ENCODE measurements around the gene TNXB.
"Not testable (repeated sequence)": the region's sequence is repeated elsewhere in the genome, so short reads cannot be mapped to it uniquely, and the experiment has no call there.

Gene TNXB

GRCh38 chr6:32046450-32047083 lies 62.6 kb downstream of the TNXB start:
- TF ChIP-seq POLR2AphosphoS5 (IDR thresholded peaks at IDR 0.05; ENCODE audit: borderline replicate concordance, low read depth, low read length) = no peak
- TF ChIP-seq FOXP2 (optimal IDR thresholded peaks at IDR 0.05; ENCODE audit: control extremely low read depth, extremely low read length, insufficient read depth) = peak; percentile 10
- Histone ChIP-seq H3K9ac (ENCODE audit: insufficient read length) (no peak overlapping the region), H3K36me3 (ENCODE audit: insufficient read depth, low read length) (no peaks in the 10 kb centered on the region), H3K4me3 (peak overlapping the region; percentile 7), H3K27ac (no peak overlapping the region), H3K9me3 (ENCODE audit: low read depth, low read length) (no peaks in the 10 kb centered on the region)
- peak; percentile 12 for DNase-seq (ENCODE audit: low read depth, low spot score)

GRCh38 chr6:32045811-32046449 lies 63.2 kb downstream of the TNXB start:
- no peak overlapping the region for H3K9ac ChIP-seq (ENCODE audit: insufficient read length)
- no peaks in the 10 kb centered on the region for H3K36me3 ChIP-seq (ENCODE audit: insufficient read depth, low read length)
- no peak for TF ChIP-seq POLR2AphosphoS5 (IDR thresholded peaks at IDR 0.05; ENCODE audit: borderline replicate concordance, low read depth, low read length)
- TF ChIP-seq EZH2 (IDR thresholded peaks at IDR 0.05) = no peak
- H3K9me3 ChIP-seq (ENCODE audit: low read depth, low read length) = no peaks in the 10 kb centered on the region
- no peak for DNase-seq (ENCODE audit: low read depth, low spot score)
- peak overlapping the region; percentile 7 for H3K4me3 ChIP-seq
- H3K27ac ChIP-seq = no peak overlapping the region

GRCh38 chr6:32044916-32045315 lies 64.2 kb downstream of the TNXB start:
- DNase-seq (ENCODE audit: low read depth, low spot score) = not testable (repeated sequence)

GRCh38 chr6:32043589-32044380 lies 65.4 kb downstream of the TNXB start:
- DNase-seq (ENCODE audit: low read depth, low spot score); H3K9ac ChIP-seq (ENCODE audit: insufficient read length); H3K9me3 ChIP-seq (ENCODE audit: low read depth, low read length); H3K27ac ChIP-seq; H3K4me3 ChIP-seq; H3K36me3 ChIP-seq (ENCODE audit: insufficient read depth, low read length): not testable (repeated sequence)

More at GRCh38 chr6:32044916-32045315, 64.2 kb downstream of the TNXB start:
- not testable (repeated sequence) for H3K9me3 ChIP-seq (ENCODE audit: low read depth, low read length); H3K4me3 ChIP-seq; H3K9ac ChIP-seq (ENCODE audit: insufficient read length); H3K36me3 ChIP-seq (ENCODE audit: insufficient read depth, low read length); H3K27ac ChIP-seq

DNA sequence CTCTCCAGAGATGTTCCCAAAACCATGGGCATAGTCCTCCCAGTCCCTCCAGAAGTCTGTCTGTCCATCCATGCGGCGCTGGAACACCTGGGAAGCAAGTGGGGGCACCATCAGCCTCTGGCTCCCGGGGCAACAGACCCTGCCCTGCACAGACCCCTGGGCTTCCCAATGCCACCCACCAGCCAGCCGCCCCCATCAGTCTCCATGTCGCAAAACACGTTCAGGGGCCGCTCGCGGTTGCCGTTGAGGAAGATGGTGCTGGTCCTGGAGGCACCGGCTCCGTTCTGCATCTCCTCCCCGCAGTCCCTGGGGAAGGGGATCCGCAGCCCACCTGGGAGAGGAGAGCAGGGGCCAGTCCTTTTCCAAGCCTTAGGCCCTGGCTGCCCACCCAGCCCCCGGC lies 66.9 kb downstream of the TNXB start:
- not testable (repeated sequence) for H3K9me3 ChIP-seq (ENCODE audit: low read depth, low read length); H3K9ac ChIP-seq (ENCODE audit: insufficient read length); DNase-seq (ENCODE audit: low read depth, low spot score); H3K36me3 ChIP-seq (ENCODE audit: insufficient read depth, low read length); H3K27ac ChIP-seq; H3K4me3 ChIP-seq

- not testable (repeated sequence) for DNase-seq (ENCODE audit: low read depth, low spot score); H3K9me3 ChIP-seq (ENCODE audit: low read depth, low read length); H3K9ac ChIP-seq (ENCODE audit: insufficient read length); H3K4me3 ChIP-seq; H3K27ac ChIP-seq; H3K36me3 ChIP-seq (ENCODE audit: insufficient read depth, low read length)
Measured at GRCh38 chr6:32041385-32041784, 67.8 kb downstream of the TNXB start.

- not testable (repeated sequence) for H3K27ac ChIP-seq; DNase-seq (ENCODE audit: low read depth, low spot score); H3K9ac ChIP-seq (ENCODE audit: insufficient read length); H3K4me3 ChIP-seq; H3K9me3 ChIP-seq (ENCODE audit: low read depth, low read length); H3K36me3 ChIP-seq (ENCODE audit: insufficient read depth, low read length)
Measured at GRCh38 chr6:32041050-32041321, 68.2 kb downstream of the TNXB start.

DNA sequence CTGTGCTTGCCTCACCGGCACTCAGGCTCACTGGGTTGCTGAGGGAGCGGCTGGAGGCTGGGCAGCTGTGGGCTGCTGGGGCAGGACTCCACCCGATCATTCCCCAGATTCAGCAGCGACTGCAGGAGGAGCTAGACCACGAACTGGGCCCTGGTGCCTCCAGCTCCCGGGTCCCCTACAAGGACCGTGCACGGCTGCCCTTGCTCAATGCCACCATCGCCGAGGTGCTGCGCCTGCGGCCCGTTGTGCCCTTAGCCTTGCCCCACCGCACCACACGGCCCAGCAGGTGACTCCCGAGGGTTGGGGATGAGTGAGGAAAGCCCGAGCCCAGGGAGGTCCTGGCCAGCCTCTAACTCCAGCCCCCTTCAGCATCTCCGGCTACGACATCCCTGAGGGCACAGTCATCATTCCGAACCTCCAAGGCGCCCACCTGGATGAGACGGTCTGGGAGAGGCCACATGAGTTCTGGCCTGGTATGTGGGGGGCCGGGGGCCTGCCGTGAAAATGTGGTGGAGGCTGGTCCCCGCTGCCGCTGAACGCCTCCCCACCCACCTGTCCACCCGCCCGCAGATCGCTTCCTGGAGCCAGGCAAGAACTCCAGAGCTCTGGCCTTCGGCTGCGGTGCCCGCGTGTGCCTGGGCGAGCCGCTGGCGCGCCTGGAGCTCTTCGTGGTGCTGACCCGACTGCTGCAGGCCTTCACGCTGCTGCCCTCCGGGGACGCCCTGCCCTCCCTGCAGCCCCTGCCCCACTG lies 68.7 kb downstream of the TNXB start:
- H3K27ac ChIP-seq; H3K9ac ChIP-seq (ENCODE audit: insufficient read length); DNase-seq (ENCODE audit: low read depth, low spot score); H3K4me3 ChIP-seq; H3K9me3 ChIP-seq (ENCODE audit: low read depth, low read length); H3K36me3 ChIP-seq (ENCODE audit: insufficient read depth, low read length): not testable (repeated sequence)

DNA sequence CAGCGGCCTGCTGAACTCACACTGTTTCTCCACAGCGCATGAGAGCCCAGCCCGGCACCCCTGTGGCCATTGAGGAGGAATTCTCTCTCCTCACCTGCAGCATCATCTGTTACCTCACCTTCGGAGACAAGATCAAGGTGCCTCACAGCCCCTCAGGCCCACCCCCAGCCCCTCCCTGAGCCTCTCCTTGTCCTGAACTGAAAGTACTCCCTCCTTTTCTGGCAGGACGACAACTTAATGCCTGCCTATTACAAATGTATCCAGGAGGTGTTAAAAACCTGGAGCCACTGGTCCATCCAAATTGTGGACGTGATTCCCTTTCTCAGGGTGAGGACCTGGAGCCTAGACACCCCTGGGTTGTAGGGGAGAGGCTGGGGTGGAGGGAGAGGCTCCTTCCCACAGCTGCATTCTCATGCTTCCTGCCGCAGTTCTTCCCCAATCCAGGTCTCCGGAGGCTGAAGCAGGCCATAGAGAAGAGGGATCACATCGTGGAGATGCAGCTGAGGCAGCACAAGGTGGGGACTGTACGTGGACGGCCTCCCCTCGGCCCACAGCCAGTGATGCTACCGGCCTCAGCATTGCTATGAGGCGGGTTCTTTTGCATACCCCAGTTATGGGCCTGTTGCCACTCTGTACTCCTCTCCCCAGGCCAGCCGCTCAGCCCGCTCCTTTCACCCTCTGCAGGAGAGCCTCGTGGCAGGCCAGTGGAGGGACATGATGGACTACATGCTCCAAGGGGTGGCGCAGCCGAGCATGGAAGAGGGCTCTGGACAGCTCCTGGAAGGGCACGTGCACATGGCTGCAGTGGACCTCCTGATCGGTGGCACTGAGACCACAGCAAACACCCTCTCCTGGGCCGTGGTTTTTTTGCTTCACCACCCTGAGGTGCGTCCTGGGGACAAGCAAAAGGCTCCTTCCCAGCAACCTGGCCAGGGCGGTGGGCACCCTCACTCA lies 69.5 kb downstream of the TNXB start:
- H3K9ac ChIP-seq (ENCODE audit: insufficient read length); DNase-seq (ENCODE audit: low read depth, low spot score); H3K27ac ChIP-seq; H3K9me3 ChIP-seq (ENCODE audit: low read depth, low read length); H3K36me3 ChIP-seq (ENCODE audit: insufficient read depth, low read length); H3K4me3 ChIP-seq: not testable (repeated sequence)

DNA sequence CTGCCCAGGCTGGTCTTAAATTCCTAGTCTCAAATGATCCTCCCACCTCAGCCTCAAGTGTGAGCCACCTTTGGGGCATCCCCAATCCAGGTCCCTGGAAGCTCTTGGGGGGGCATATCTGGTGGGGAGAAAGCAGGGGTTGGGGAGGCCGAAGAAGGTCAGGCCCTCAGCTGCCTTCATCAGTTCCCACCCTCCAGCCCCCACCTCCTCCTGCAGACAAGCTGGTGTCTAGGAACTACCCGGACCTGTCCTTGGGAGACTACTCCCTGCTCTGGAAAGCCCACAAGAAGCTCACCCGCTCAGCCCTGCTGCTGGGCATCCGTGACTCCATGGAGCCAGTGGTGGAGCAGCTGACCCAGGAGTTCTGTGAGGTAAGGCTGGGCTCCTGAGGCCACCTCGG lies 70.3 kb downstream of the TNXB start:
- not testable (repeated sequence) for H3K9me3 ChIP-seq (ENCODE audit: low read depth, low read length); H3K4me3 ChIP-seq; H3K36me3 ChIP-seq (ENCODE audit: insufficient read depth, low read length); H3K9ac ChIP-seq (ENCODE audit: insufficient read length); H3K27ac ChIP-seq; DNase-seq (ENCODE audit: low read depth, low spot score)

GRCh38 chr6:32037598-32038524 lies 71.3 kb downstream of the TNXB start, which contains the start of gene CYP21A2:
TSS of gene CYP21A2 (plus strand) at chr6:32038415. CDS start at chr6:32038423, 8 bp downstream.
- not testable (repeated sequence) for H3K36me3 ChIP-seq (ENCODE audit: insufficient read depth, low read length); DNase-seq (ENCODE audit: low read depth, low spot score); H3K4me3 ChIP-seq; H3K9ac ChIP-seq (ENCODE audit: insufficient read length); H3K9me3 ChIP-seq (ENCODE audit: low read depth, low read length); H3K27ac ChIP-seq

- DNase-seq (ENCODE audit: low read depth, low spot score) = not testable (repeated sequence)
Measured at GRCh38 chr6:32037136-32037535, 72.0 kb downstream of the TNXB start.

More at GRCh38 chr6:32037136-32037535, 72.0 kb downstream of the TNXB start:
- not testable (repeated sequence) for H3K9me3 ChIP-seq (ENCODE audit: low read depth, low read length); H3K27ac ChIP-seq; H3K4me3 ChIP-seq; H3K36me3 ChIP-seq (ENCODE audit: insufficient read depth, low read length); H3K9ac ChIP-seq (ENCODE audit: insufficient read length)

All from SK-N-MC (cell line).